GM19043 (cell line): Measurements from ENCODE around the gene VPREB1.
"Not testable (repeated sequence)": the region's sequence is repeated elsewhere in the genome, so short reads cannot be mapped to it uniquely, and the experiment has no call there.

Source experiments
- ATAC-seq: cut with Tn5 transposase; IDR thresholded peaks from one replicate; pipeline ENCODE4 v1.9.1; 2021; ENCODE audit warnings: low read depth; ENCODE audit not compliant: unreplicated experiment

VPREB1 gene

GRCh38 chr22:22292656-22293055 lies 48.1 kb downstream of the VPREB1 start:
- not testable (repeated sequence) for ATAC-seq

- ATAC-seq: not testable (repeated sequence)
Observed at GRCh38 chr22:22293436-22293835, 48.9 kb downstream of the VPREB1 start.

GRCh38 chr22:22294641-22295040 lies 50.1 kb downstream of the VPREB1 start:
- not testable (repeated sequence) for ATAC-seq
